ENCODE data around the gene GRM8.

- TF ChIP-seq ZNF565 (CRISPR knock-in tag; conservative IDR thresholded peaks at IDR 0.05; ENCODE audit: low read depth) (no peak), CSRNP3 (CRISPR knock-in tag; IDR thresholded peaks at IDR 0.05) (no peak), ISL1 (CRISPR knock-in tag; IDR thresholded peaks at IDR 0.05) (no peak), SNAI2 (CRISPR knock-in tag; IDR thresholded peaks at IDR 0.05) (no peak), ARNTL (CRISPR knock-in tag; IDR thresholded peaks at IDR 0.05; ENCODE audit: borderline replicate concordance, low read depth) (no peak)
These were observed 567.6 kb downstream of the GRM8 start for GRCh38 chr7:126685018-126685573.
